ENCODE results near the gene JARID2.

The JARID2 gene

DNA sequence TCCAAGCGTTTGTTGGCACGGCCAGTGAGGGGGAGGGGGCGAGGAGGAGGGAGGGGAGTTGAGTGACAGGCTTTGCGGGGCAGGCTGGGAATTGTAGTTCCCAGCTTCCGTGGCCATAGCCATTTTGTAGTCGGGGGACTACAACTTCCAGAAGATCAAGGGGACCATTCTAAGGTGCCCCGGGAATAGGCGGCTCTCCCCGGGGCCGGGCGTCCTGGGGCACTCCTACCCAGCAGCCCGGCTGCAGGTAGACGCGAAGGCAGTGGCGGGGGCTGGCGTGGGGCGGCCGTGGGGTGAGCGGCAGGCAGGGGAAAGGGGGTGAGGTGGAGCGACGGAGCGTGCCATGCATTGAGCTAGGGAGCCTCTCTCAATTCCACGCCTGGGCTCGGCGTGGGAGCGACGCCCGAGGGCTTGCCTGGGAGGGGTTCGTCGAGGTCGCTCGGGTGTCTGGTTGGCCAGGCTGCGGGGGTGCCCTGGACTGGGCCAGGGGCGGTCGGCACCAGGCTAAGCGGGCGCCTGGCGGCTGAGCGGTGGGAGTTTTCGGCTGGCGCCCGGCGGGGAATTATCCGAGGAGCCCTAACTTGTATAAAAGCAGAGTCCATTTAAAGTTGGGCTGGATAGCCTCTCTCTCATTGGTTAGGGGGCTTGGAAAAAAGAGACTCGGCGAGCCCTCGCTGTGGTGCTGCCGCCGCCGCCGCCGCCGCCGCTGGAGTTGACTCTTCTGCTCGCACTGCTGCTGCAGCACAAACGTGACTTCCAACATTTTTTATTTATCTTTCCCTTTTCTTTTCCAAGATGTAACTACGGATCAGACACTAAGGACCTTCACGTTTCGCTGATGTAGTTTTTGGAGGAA, at the start of gene JARID2:
TSS of gene JARID2 (plus strand) at position 709 of the 856 bp plus-strand sequence. CDS start 471 bp downstream, outside the sequence.
- TF ChIP-seq, protein P1, sequence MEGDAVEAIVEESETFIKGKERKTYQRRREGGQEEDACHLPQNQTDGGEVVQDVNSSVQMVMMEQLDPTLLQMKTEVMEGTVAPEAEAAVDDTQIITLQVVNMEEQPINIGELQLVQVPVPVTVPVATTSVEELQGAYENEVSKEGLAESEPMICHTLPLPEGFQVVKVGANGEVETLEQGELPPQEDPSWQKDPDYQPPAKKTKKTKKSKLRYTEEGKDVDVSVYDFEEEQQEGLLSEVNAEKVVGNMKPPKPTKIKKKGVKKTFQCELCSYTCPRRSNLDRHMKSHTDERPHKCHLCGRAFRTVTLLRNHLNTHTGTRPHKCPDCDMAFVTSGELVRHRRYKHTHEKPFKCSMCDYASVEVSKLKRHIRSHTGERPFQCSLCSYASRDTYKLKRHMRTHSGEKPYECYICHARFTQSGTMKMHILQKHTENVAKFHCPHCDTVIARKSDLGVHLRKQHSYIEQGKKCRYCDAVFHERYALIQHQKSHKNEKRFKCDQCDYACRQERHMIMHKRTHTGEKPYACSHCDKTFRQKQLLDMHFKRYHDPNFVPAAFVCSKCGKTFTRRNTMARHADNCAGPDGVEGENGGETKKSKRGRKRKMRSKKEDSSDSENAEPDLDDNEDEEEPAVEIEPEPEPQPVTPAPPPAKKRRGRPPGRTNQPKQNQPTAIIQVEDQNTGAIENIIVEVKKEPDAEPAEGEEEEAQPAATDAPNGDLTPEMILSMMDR (IDR thresholded peaks at IDR 0.05; ENCODE audit: low read depth, low read length), result 0 out of 2 replicates have a peak, but pooled peaks have one; percentile 4
- no peaks in the 10 kb centered on the region for H3K27me3 ChIP-seq (ENCODE audit: insufficient read depth, low read depth, severe bottlenecking)
- DNase-seq, result peak; percentile 100
- peak within 1 kb of the TSS; percentile 99 for H3K4me3 ChIP-seq (ENCODE audit: low read depth, low read length)
- no peaks in the 10 kb centered on the region for H3K9me3 ChIP-seq (ENCODE audit: severe bottlenecking)
- peak within 1 kb of the TSS; percentile 82 for H3K27ac ChIP-seq
- no peaks in the 10 kb centered on the region for H3K36me3 ChIP-seq

DNA sequence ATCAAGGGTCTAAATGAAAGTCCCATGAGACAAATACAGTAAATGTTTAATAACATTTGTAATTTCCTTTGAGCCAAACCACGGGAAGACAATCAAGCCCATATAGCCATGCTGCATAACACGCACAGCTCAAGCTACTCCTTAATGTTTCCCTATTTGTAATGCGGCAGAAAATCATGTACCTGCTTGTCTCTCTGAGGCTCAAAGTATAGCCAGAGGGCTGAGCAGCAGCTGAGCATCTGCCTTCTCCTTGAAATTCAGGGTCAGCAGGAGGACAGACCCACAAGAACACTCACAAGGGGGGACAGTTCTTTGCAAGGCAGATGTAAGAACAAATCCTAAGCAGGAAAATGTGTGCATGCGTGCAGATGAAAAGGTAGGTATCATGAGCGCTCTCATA, 45.8 kb upstream of the JARID2 start:
- peak overlapping the region; percentile 58 for H3K27ac ChIP-seq
- H3K27me3 ChIP-seq (ENCODE audit: insufficient read depth, low read depth, severe bottlenecking), result no peaks in the 10 kb centered on the region
- H3K4me3 ChIP-seq (ENCODE audit: low read depth, low read length), result peak overlapping the region; percentile 4; the same call in 1 of the 2 replicates
- H3K9me3 ChIP-seq (ENCODE audit: severe bottlenecking), result no peaks in the 10 kb centered on the region
- TF ChIP-seq, protein P1 (IDR thresholded peaks at IDR 0.05; ENCODE audit: low read depth, low read length), result no peak
- H3K36me3 ChIP-seq, result no peaks in the 10 kb centered on the region
- DNase-seq, result peak; percentile 76

DNA sequence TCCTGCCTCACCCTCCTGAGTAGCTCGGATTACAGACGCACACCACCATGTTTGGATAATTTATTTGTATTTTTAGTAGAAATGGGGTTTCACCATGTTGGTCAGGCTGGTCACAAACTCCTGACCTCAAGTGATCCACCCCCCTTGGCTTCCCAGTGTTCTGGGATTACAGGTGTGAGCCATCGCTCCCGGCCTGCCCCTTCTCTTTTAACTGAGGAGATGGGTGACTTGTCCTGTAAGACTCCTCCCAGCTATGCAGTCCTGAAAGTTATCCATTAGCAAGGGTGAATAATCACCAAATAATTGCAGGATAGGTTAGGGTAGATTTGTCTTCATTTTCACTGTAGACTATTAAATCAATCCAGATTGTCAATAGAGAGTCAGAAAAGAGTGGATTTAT, 40.5 kb upstream of the JARID2 start:
- no peak overlapping the region for H3K27ac ChIP-seq
- no peaks in the 10 kb centered on the region for H3K9me3 ChIP-seq (ENCODE audit: severe bottlenecking)
- TF ChIP-seq, protein P1 (IDR thresholded peaks at IDR 0.05; ENCODE audit: low read depth, low read length), result no peak
- no peak for DNase-seq
- no peaks in the 10 kb centered on the region for H3K36me3 ChIP-seq
- H3K27me3 ChIP-seq (ENCODE audit: insufficient read depth, low read depth, severe bottlenecking), result no peaks in the 10 kb centered on the region
- no peak overlapping the region for H3K4me3 ChIP-seq (ENCODE audit: low read depth, low read length)

DNA sequence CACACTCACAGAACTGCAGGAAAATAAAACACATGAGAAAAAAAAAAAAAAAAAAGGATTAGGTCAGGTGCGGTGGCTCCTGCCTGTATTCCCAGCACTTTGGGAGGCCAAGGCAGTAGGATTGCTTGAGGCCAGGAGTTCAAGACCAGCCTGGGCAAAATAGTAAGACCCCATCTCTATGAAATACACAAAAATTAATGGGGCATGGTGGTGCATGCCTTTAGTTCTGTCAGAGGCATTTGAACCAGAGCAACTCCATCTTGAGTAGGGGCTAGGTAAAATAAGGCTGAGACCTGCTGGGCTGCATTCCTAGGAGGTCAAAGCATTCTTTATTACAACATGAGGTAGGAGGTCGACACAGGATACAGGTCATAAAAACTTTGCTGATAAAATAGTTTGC, 39.0 kb upstream of the JARID2 start:
- TF ChIP-seq, protein P1 (IDR thresholded peaks at IDR 0.05; ENCODE audit: low read depth, low read length), result no peak
- Histone ChIP-seq H3K36me3 (no peaks in the 10 kb centered on the region), H3K4me3 (ENCODE audit: low read depth, low read length) (no peak overlapping the region), H3K27me3 (ENCODE audit: insufficient read depth, low read depth, severe bottlenecking) (no peaks in the 10 kb centered on the region), H3K27ac (no peak overlapping the region), H3K9me3 (ENCODE audit: severe bottlenecking) (no peaks in the 10 kb centered on the region)
- no peak for DNase-seq

DNA sequence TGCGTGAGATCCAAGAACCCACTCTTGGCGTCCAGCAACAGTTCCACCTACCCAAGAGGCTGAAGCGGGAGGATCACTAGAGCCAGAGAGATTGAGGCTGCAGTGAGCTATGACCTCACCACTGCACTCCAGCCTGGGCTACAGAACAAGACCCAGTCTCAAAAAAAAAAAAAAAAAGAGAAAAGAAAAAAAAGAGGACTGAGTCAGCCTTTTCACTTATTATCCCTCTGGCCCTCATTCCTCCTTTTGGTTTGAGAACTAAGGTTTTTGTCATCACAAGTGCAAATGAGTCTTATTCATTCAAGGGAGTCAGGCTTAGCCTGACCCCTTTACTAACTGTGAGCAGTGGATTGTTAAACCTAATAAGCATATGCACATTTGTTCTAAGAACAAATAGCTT, 37.9 kb upstream of the JARID2 start:
- no peak overlapping the region for H3K27ac ChIP-seq
- no peaks in the 10 kb centered on the region for H3K36me3 ChIP-seq
- H3K4me3 ChIP-seq (ENCODE audit: low read depth, low read length), result no peak overlapping the region
- TF ChIP-seq, protein P1 (IDR thresholded peaks at IDR 0.05; ENCODE audit: low read depth, low read length), result no peak
- no peaks in the 10 kb centered on the region for H3K9me3 ChIP-seq (ENCODE audit: severe bottlenecking)
- no peak for DNase-seq
- H3K27me3 ChIP-seq (ENCODE audit: insufficient read depth, low read depth, severe bottlenecking), result no peaks in the 10 kb centered on the region
